Caco-2 (cell line): ENCODE measurements around the gene CACNA1C. TPM values are rescaled to one million over a fixed set of nuclear protein-coding genes. Genes with fewer than 3 reads are reported as not detected.

Experiments used
- BruUV-seq: library from RNA; stranded (reverse); fragments of 400-500 nt; replicated peaks from 2 replicates; lab custom pipeline; 2021; lab: Mats Ljungman, UMichigan
- CTCF ChIA-PET: fragments of 300-600 bp; sonication (Branson Sonifier 250); formaldehyde crosslinking; loops from one replicate; lab custom pipeline; 2022; ENCODE audit warnings: antibody characterized with exemption; lab: Charles Lee
- POLR2A ChIA-PET: fragments of 300-600 bp; sonication (Branson Sonifier 250); formaldehyde crosslinking; loops from one replicate; lab custom pipeline; 2022; ENCODE audit warnings: antibody characterized with exemption; lab: Charles Lee
- DNase-seq, 2 experiments: peaks; one replicate each; pipeline versions ENCODE4 v3.0.0 to v3.0.0-alpha.2; 2020 to 2022
- H3K27me3 ChIP-seq: replicated peaks from 2 replicates; pipeline ENCODE4 v1.6.0; 2011; ENCODE audit warnings: low read length; ENCODE audit not compliant: control insufficient read depth, insufficient read depth
- H3K36me3 ChIP-seq: 2 replicates; pipeline ENCODE4 v1.5.1; 2011; ENCODE audit warnings: low read length; ENCODE audit not compliant: control insufficient read depth, insufficient read depth
- H3K4me1 ChIP-seq: fragments of 250-450 bp; sonication (Bioruptor Pico); 2 replicates; pipeline ENCODE4 v1.5.1; 2020; ENCODE audit warnings: mild to moderate bottlenecking
- H3K4me3 ChIP-seq: 2 replicates; pipeline ENCODE4 v1.5.1; 2011; ENCODE audit warnings: low read depth, mild to moderate bottlenecking, control low read depth, low read length
- H3K9me3 ChIP-seq: fragments of 250-450 bp; sonication (Bioruptor Pico); 2 replicates; pipeline ENCODE4 v1.5.1; 2020; ENCODE audit warnings: mild to moderate bottlenecking, moderate library complexity
- H3K27ac Mint-ChIP-seq: one replicate; pipeline ENCODE4 v1.8.0; 2022; ENCODE audit warnings: mixed read lengths; ENCODE audit not compliant: unreplicated experiment
- H3K27me3 Mint-ChIP-seq: one replicate; pipeline ENCODE4 v1.8.0; 2022; ENCODE audit warnings: mixed read lengths; ENCODE audit not compliant: insufficient read depth, unreplicated experiment
- H3K36me3 Mint-ChIP-seq: one replicate; pipeline ENCODE4 v1.8.0; 2022; ENCODE audit warnings: mild to moderate bottlenecking, mixed read lengths; ENCODE audit not compliant: insufficient read depth, unreplicated experiment
- H3K4me1 Mint-ChIP-seq: one replicate; pipeline ENCODE4 v1.8.0; 2022; ENCODE audit warnings: low read depth, mixed read lengths; ENCODE audit not compliant: unreplicated experiment
- H3K4me3 Mint-ChIP-seq: one replicate; pipeline ENCODE4 v1.8.0; 2022; ENCODE audit warnings: mild to moderate bottlenecking, moderate library complexity, mixed read lengths; ENCODE audit not compliant: unreplicated experiment
- H3K9me3 Mint-ChIP-seq: one replicate; pipeline ENCODE4 v1.8.0; 2022; ENCODE audit warnings: mixed read lengths; ENCODE audit not compliant: unreplicated experiment
- CTCF ChIP-seq, 2 experiments: fragments of 200-600 bp in 1 of 2; IDR thresholded peaks; 1 replicate in 1 of 2; 2 replicates in 1 of 2; pipeline versions ENCODE4 v1.5.1 to v1.8.0; 2011 to 2022; ENCODE audit warnings: antibody characterized with exemption in 1 of 2, control low read depth in 1 of 2, inconsistent platforms in 1 of 2, low read depth in 1 of 2, low read length in 1 of 2, mild to moderate bottlenecking in 1 of 2, moderate library complexity in 1 of 2; ENCODE audit not compliant: insufficient read depth in 1 of 2, severe bottlenecking in 1 of 2, unreplicated experiment in 1 of 2
- intact Hi-C: fragments of 100-400 bp; cut with micrococcal nuclease; formaldehyde crosslinking; loops from one replicate; pipeline ENCODE4 v1.10.0; 2022; ENCODE audit not compliant: unreplicated experiment
- total RNA-seq: library from RNA; stranded (reverse); gene quantifications from 2 replicates; pipeline ENCODE4 v1.2.3, GENCODE V29; 2022

Gene CACNA1C
- total RNA-seq, 1 experiment from 2014 or later = not detected

GRCh38 chr12:2417481-2418160, 364.8 kb downstream of the CACNA1C start:
- no peaks in the 10 kb centered on the region; the same call in 1 of the 2 replicates for H3K27me3 ChIP-seq
- H3K4me1 Mint-ChIP-seq = no peaks in the 10 kb centered on the region
- H3K4me3 ChIP-seq = no peak overlapping the region
- intact Hi-C loops = no loop called here
- no peak overlapping the region for H3K27ac Mint-ChIP-seq
- no peaks in the 10 kb centered on the region for H3K9me3 ChIP-seq
- no TSS peak for BruUV-seq
- CTCF ChIA-PET = no interaction called here
- no peaks in the 10 kb centered on the region for H3K4me1 ChIP-seq
- POLR2A ChIA-PET = no interaction called here
- TF ChIP-seq CTCF (IDR thresholded peaks at IDR 0.05; ENCODE audit: insufficient read depth in 1 of 2, low read depth in 1 of 2, low read length in 1 of 2, severe bottlenecking in 1 of 2, unreplicated experiment in 1 of 2) = no peak
- no peak overlapping the region for H3K4me3 Mint-ChIP-seq
- H3K9me3 Mint-ChIP-seq = no peaks in the 10 kb centered on the region
- peaks cover 35% of the 10 kb centered on the region for H3K27me3 Mint-ChIP-seq
- no peaks in the 10 kb centered on the region for H3K36me3 ChIP-seq
- no peak for DNase-seq
- H3K36me3 Mint-ChIP-seq = no peaks in the 10 kb centered on the region

GRCh38 chr12:2418579-2418978, 365.8 kb downstream of the CACNA1C start:
- Mint-ChIP-seq H3K4me1 (no peaks in the 10 kb centered on the region), H3K27ac (no peak overlapping the region), H3K27me3 (peaks cover 36% of the 10 kb centered on the region), H3K4me3 (no peak overlapping the region), H3K9me3 (no peaks in the 10 kb centered on the region), H3K36me3 (no peaks in the 10 kb centered on the region)
- DNase-seq = no peak
- CTCF ChIA-PET = no interaction called here
- H3K4me3 ChIP-seq = no peak overlapping the region
- no peaks in the 10 kb centered on the region; the same call in 1 of the 2 replicates for H3K27me3 ChIP-seq
- POLR2A ChIA-PET = no interaction called here
- H3K4me1 ChIP-seq = no peaks in the 10 kb centered on the region
- intact Hi-C loops = no loop called here
- H3K9me3 ChIP-seq = no peaks in the 10 kb centered on the region
- no TSS peak for BruUV-seq
- no peak for TF ChIP-seq CTCF (IDR thresholded peaks at IDR 0.05; ENCODE audit: insufficient read depth in 1 of 2, low read depth in 1 of 2, low read length in 1 of 2, severe bottlenecking in 1 of 2, unreplicated experiment in 1 of 2)
- H3K36me3 ChIP-seq = no peaks in the 10 kb centered on the region

GRCh38 chr12:2422591-2422990, 369.8 kb downstream of the CACNA1C start:
- no peak overlapping the region for H3K27ac Mint-ChIP-seq
- H3K9me3 Mint-ChIP-seq = no peaks in the 10 kb centered on the region
- H3K4me3 ChIP-seq = no peak overlapping the region
- peaks cover 37% of the 10 kb centered on the region for H3K27me3 Mint-ChIP-seq
- H3K9me3 ChIP-seq = 0 out of 2 replicates have a peak, but pooled peaks cover 3% of the 10 kb centered on the region
- TF ChIP-seq CTCF (IDR thresholded peaks at IDR 0.05; ENCODE audit: insufficient read depth in 1 of 2, low read depth in 1 of 2, low read length in 1 of 2, severe bottlenecking in 1 of 2, unreplicated experiment in 1 of 2) = no peak
- intact Hi-C loops = no loop called here
- H3K4me1 ChIP-seq = no peaks in the 10 kb centered on the region
- CTCF ChIA-PET = interaction anchor here (0.6 kb wide), 1 partner anchor 366 kb away, joined by 4 read pairs; no protein-coding TSS in a partner anchor
- DNase-seq = no peak
- no peaks in the 10 kb centered on the region; the same call in 1 of the 2 replicates for H3K27me3 ChIP-seq
- no peaks in the 10 kb centered on the region for H3K36me3 Mint-ChIP-seq
- POLR2A ChIA-PET = no interaction called here
- H3K36me3 ChIP-seq = no peaks in the 10 kb centered on the region
- no peak overlapping the region for H3K4me3 Mint-ChIP-seq
- no TSS peak for BruUV-seq
- H3K4me1 Mint-ChIP-seq = no peaks in the 10 kb centered on the region
